MM.1S (cell line): Measurements from ENCODE around the gene TFEB.

Experiments
- DNase-seq: peaks from one replicate; pipeline ENCODE4 v3.0.0-alpha.2; 2015
- H2AFZ ChIP-seq: fragments of 300-600 bp; sonication (generic); 2 replicates; pipeline ENCODE4 v1.6.0; 2016; ENCODE audit warnings: antibody characterized with exemption, low read length
- H3F3A ChIP-seq: fragments of 300-600 bp; sonication (generic); 2 replicates; pipeline ENCODE4 v1.6.1; 2016; ENCODE audit warnings: mild to moderate bottlenecking, antibody characterized with exemption, low read length, moderate library complexity, mixed read lengths; ENCODE audit not compliant: insufficient read depth
- H3K27ac ChIP-seq: fragments of 300-600 bp; sonication (generic); 2 replicates; pipeline ENCODE4 v1.5.1; 2016; ENCODE audit warnings: mild to moderate bottlenecking, low read length
- H3K27me3 ChIP-seq: fragments of 300-600 bp; sonication (generic); replicated peaks from 2 replicates; pipeline ENCODE4 v1.6.0; 2016; ENCODE audit warnings: low read length; ENCODE audit not compliant: insufficient read depth
- H3K36me3 ChIP-seq: fragments of 300-600 bp; sonication (generic); replicated peaks from 2 replicates; pipeline ENCODE4 v1.6.1; 2016; ENCODE audit warnings: mild to moderate bottlenecking, low read length, mixed read lengths; ENCODE audit not compliant: insufficient read depth
- H3K4me1 ChIP-seq: fragments of 300-600 bp; sonication (generic); 2 replicates; pipeline ENCODE4 v1.6.1; 2016; ENCODE audit warnings: low read length, mixed read lengths
- H3K4me2 ChIP-seq: fragments of 300-600 bp; sonication (generic); 2 replicates; pipeline ENCODE4 v1.6.0; 2016; ENCODE audit warnings: low read depth, low read length
- H3K4me3 ChIP-seq: fragments of 300-600 bp; sonication (generic); 2 replicates; pipeline ENCODE4 v1.5.1; 2016; ENCODE audit warnings: low read length, mixed read lengths
- H3K79me2 ChIP-seq: fragments of 300-600 bp; sonication (generic); 2 replicates; pipeline ENCODE4 v1.6.1; 2016; ENCODE audit warnings: mixed run types, low read length, mixed read lengths
- H3K9ac ChIP-seq: fragments of 300-600 bp; sonication (generic); 2 replicates; pipeline ENCODE4 v1.6.1; 2016; ENCODE audit warnings: low read length, mixed read lengths
- H3K9me2 ChIP-seq: fragments of 300-600 bp; sonication (generic); replicated peaks from 2 replicates; pipeline ENCODE4 v1.6.1; 2016; ENCODE audit warnings: mild to moderate bottlenecking, low read length, mixed read lengths; ENCODE audit not compliant: insufficient read depth
- H3K9me3 ChIP-seq: fragments of 300-600 bp; sonication (generic); replicated peaks from 2 replicates; pipeline ENCODE4 v1.6.1; 2016; ENCODE audit warnings: mild to moderate bottlenecking, low read length, mixed read lengths; ENCODE audit not compliant: insufficient read depth
- H4K20me1 ChIP-seq: fragments of 300-600 bp; sonication (generic); 2 replicates; pipeline ENCODE4 v1.6.1; 2016; ENCODE audit warnings: mild to moderate bottlenecking, low read length, moderate library complexity, mixed read lengths; ENCODE audit not compliant: insufficient read depth
- EZH2 ChIP-seq: fragments of 300-600 bp; sonication (generic); optimal IDR thresholded peaks from 2 replicates; pipeline ENCODE3; 2017; ENCODE audit warnings: low read depth, mild to moderate bottlenecking, antibody characterized with exemption, low read length, mixed read lengths
- EZH2phosphoT487 ChIP-seq: fragments of 300-600 bp; sonication (generic); IDR thresholded peaks from 2 replicates; pipeline ENCODE4 v1.6.1; 2018; ENCODE audit warnings: antibody characterized with exemption, low read length
- TF ChIP-seq, protein P1 (sequence below): fragments of 300-600 bp; sonication (generic); IDR thresholded peaks from 2 replicates; pipeline ENCODE4 v1.5.1; 2016; ENCODE audit warnings: antibody characterized with exemption, low read length, mixed read lengths

TFEB gene

DNA sequence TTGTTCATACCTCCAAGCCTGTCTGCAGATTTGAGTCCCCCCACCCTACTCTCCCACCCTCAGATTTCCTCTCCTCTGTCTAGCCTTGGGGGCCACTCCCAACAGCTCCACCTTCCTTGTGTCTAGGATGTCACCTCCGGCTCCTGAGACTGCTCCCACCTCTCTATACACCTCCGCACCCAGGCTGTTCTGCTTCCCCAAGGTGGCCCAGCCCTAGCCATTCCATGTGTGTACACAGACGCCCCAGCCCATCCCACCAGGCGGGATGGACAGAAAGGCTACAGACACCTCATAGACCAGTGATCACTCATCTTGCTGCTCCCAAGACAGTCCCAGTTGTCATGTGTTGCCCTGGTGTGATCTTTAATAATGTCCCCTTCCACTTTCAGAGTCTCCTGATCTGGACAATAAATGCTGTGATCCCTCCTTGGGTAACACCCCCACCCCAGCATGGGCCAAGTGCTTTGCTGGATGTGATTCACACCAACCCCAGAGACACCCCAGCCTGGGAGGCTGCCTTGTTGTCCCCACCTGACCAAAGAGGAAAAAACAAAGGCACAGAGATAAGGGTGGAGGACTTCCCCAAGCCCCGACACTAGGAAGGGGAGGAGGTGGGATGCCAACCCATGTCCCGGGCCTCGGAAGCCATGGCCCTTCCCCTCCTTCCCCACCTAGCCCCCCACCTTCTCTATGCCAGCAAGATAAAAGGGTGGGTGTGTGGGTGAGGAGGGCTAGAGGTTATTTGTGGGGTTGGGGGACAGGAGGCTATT, 61.0 kb downstream of the TFEB start:
- peaks cover 32% of the 10 kb centered on the region for H3K27me3 ChIP-seq
- H3K27ac ChIP-seq = no peak overlapping the region

DNA sequence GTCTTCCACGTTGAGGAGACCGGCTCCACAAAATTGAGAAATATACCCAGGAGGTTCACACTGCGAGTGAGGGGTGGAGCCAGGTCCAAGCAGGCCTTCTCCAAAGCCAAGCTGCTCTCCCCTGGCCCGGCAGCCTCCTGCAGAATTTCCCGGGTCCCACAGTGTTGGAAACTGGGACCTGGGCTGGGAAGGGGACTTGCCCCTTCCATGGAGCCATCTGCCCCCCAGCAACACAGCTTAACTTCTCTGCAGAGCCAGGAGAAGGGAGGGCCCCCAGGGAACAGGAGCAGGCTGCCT, 61.8 kb downstream of the TFEB start:
- no peaks in the 10 kb centered on the region for H3K9me2 ChIP-seq
- H3F3A ChIP-seq = no peaks in the 10 kb centered on the region
- no peaks in the 10 kb centered on the region for H3K4me1 ChIP-seq
- no peak overlapping the region for H3K4me2 ChIP-seq
- no peaks in the 10 kb centered on the region for H3K36me3 ChIP-seq
- no peak overlapping the region for H2AFZ ChIP-seq
- no peaks in the 10 kb centered on the region for H3K9me3 ChIP-seq
- no peaks in the 10 kb centered on the region for H3K79me2 ChIP-seq
- no peak overlapping the region for H3K4me3 ChIP-seq
- TF ChIP-seq EZH2 (no peak), EZH2phosphoT487 (no peak)
- TF ChIP-seq, protein P1, sequence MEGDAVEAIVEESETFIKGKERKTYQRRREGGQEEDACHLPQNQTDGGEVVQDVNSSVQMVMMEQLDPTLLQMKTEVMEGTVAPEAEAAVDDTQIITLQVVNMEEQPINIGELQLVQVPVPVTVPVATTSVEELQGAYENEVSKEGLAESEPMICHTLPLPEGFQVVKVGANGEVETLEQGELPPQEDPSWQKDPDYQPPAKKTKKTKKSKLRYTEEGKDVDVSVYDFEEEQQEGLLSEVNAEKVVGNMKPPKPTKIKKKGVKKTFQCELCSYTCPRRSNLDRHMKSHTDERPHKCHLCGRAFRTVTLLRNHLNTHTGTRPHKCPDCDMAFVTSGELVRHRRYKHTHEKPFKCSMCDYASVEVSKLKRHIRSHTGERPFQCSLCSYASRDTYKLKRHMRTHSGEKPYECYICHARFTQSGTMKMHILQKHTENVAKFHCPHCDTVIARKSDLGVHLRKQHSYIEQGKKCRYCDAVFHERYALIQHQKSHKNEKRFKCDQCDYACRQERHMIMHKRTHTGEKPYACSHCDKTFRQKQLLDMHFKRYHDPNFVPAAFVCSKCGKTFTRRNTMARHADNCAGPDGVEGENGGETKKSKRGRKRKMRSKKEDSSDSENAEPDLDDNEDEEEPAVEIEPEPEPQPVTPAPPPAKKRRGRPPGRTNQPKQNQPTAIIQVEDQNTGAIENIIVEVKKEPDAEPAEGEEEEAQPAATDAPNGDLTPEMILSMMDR = no peak
- no peak for DNase-seq
- peaks cover 39% of the 10 kb centered on the region for H3K27me3 ChIP-seq
- no peaks in the 10 kb centered on the region for H4K20me1 ChIP-seq
- H3K9ac ChIP-seq = no peak overlapping the region
- no peak overlapping the region for H3K27ac ChIP-seq

More for the DNA sequence above, 61.0 kb downstream of the TFEB start:
- no peak for TF ChIP-seq EZH2
- H3F3A ChIP-seq = no peaks in the 10 kb centered on the region
- H2AFZ ChIP-seq = no peak overlapping the region
- H4K20me1 ChIP-seq = no peaks in the 10 kb centered on the region
- DNase-seq = no peak
- H3K36me3 ChIP-seq = no peaks in the 10 kb centered on the region
- no peak overlapping the region for H3K4me2 ChIP-seq
- no peaks in the 10 kb centered on the region for H3K9me2 ChIP-seq
- H3K79me2 ChIP-seq = no peaks in the 10 kb centered on the region
- H3K4me1 ChIP-seq = no peaks in the 10 kb centered on the region
- no peaks in the 10 kb centered on the region for H3K9me3 ChIP-seq
- no peak overlapping the region for H3K9ac ChIP-seq
- no peak overlapping the region for H3K4me3 ChIP-seq

DNA sequence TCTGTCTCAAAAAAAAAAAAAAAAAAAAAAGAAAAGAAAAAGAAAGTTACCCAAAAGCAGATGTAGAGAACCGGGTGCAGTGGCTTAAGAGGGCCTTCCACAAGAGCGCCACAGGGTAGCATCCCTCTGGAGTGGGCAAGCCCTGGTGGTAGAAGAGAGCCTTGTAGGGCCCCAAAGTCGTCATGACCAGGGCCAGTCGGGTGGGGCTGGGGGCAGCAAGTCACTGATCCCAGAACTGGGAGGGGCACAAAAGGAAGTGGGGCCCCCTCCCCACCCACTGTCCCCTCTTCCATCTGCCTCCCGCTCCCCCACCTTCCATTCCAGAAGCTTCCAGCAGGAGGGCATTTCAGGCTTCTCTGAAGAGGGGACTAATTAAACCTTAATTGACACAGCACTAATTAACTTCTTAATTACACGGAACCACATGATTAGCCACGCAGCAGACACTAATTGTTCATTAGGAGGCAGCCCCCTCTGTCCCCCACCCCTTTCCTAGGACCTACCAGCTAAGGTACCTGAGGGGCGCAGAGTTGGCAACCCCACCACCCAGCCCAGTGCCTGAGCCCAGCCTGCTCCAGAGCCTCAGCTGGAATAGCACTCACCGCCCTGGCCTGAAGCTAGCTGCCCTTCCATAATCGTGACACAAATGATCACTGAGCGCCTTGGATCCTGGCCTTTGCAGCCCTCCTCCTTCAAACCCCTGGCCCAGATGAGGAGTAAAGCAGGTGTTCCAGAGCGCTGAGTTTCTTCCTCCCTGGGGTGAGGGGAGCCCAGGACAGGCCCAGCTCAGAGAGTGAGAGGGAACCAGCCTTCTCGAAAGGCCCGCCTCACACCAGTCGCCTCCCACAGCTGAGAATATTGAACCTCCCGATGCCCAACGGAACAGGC, 62.3 kb downstream of the TFEB start:
- Histone ChIP-seq H3K4me2 (no peak overlapping the region), H3K9me2 (no peaks in the 10 kb centered on the region), H3K36me3 (no peaks in the 10 kb centered on the region), H4K20me1 (no peaks in the 10 kb centered on the region), H3K9ac (no peak overlapping the region), H3K79me2 (no peaks in the 10 kb centered on the region), H3F3A (no peaks in the 10 kb centered on the region), H3K27me3 (peaks cover 44% of the 10 kb centered on the region), H3K4me1 (no peaks in the 10 kb centered on the region), H3K9me3 (no peaks in the 10 kb centered on the region), H3K4me3 (no peak overlapping the region), H2AFZ (no peak overlapping the region), H3K27ac (no peak overlapping the region)
- TF ChIP-seq EZH2phosphoT487 (no peak), EZH2 (no peak)
- TF ChIP-seq, protein P1 = no peak
- DNase-seq = no peak
